Measurements from ENCODE around the gene TAS2R41. TPM values are rescaled to one million over a fixed set of nuclear protein-coding genes. Genes with fewer than 3 reads are reported as not detected.

Gene TAS2R41
- total RNA-seq, 1 experiment from 2014 or later, result not detected

- Histone ChIP-seq H3K18ac (ENCODE audit: insufficient read length, low read depth, low read length) (no peak overlapping the region), H2BK15ac (ENCODE audit: low read depth, low read length) (no peak overlapping the region), H2AFZ (ENCODE audit: low read length) (no peak overlapping the region), H3K56ac (ENCODE audit: insufficient read length, low read depth, low read length) (no peak overlapping the region), H2BK20ac (ENCODE audit: low read depth, low read length, poor library complexity, severe bottlenecking) (no peak overlapping the region), H3K9me3 (ENCODE audit: control insufficient read depth, low read depth, low read length) (no peaks in the 10 kb centered on the region), H3K14ac (ENCODE audit: insufficient read depth, low read length) (no peak overlapping the region), H3K4me2 (ENCODE audit: insufficient read depth, insufficient read length, low read length) (no peak overlapping the region), H2BK12ac (ENCODE audit: insufficient read length, low read depth, low read length) (no peak overlapping the region), H3K79me2 (ENCODE audit: insufficient read depth, low read length) (no peaks in the 10 kb centered on the region), H3K23me2 (ENCODE audit: insufficient read length, low read depth, low read length, poor library complexity, severe bottlenecking) (no peaks in the 10 kb centered on the region), H3K4me1 (ENCODE audit: insufficient read depth, low read length) (no peaks in the 10 kb centered on the region), H2BK120ac (ENCODE audit: low read depth, low read length, poor library complexity, severe bottlenecking) (no peak overlapping the region), H2AK5ac (ENCODE audit: insufficient read length, low read length) (no peak overlapping the region), H4K8ac (replicated peaks; ENCODE audit: insufficient read length, low read depth, low read length) (no peak overlapping the region), H4K20me1 (ENCODE audit: control insufficient read depth, insufficient read depth, insufficient read length) (no peaks in the 10 kb centered on the region), H3K27ac (ENCODE audit: insufficient read length, low read depth, low read length) (no peak overlapping the region), H3T11ph (ENCODE audit: low read length) (no peak overlapping the region), H4K5ac (ENCODE audit: insufficient read length, low read depth, low read length) (no peak overlapping the region), H3K27me3 (ENCODE audit: insufficient read depth, low read length) (no peaks in the 10 kb centered on the region), H3K4ac (ENCODE audit: low read depth, low read length) (no peak overlapping the region), H2BK5ac (ENCODE audit: insufficient read length, low read length) (no peak overlapping the region), H3K23ac (ENCODE audit: insufficient read length, low read depth, low read length) (no peak overlapping the region), H3K79me1 (ENCODE audit: insufficient read depth, low read depth, low read length, poor library complexity, severe bottlenecking) (no peaks in the 10 kb centered on the region), H3K9ac (ENCODE audit: extremely low read depth, insufficient read length, low read length) (no peak overlapping the region), H4K91ac (ENCODE audit: insufficient read length, low read depth, low read length) (no peak overlapping the region)
- Mint-ChIP-seq H3K4me1 (no peaks in the 10 kb centered on the region), H3K9me3 (no peaks in the 10 kb centered on the region), H3K36me3 (ENCODE audit: insufficient read depth in 1 of 3, low read depth in 3 of 3) (peaks cover 0 to 2% (median 0%) of the 10 kb centered on the region in 3 experiments; a peak in 2 of 7 replicates), H3K4me3 (no peak overlapping the region), H3K27ac (no peak overlapping the region), H3K27me3 (ENCODE audit: low read depth) (no peaks in the 10 kb centered on the region)
- DNase-seq, result no peak
- TF ChIP-seq CTCF (conservative IDR thresholded peaks at IDR 0.05), result no peak
- WGBS (ENCODE audit: extremely low coverage, insufficient read length, low lambda C conversion rate), result no CpG with 5 or more reads among the region's 5 CpGs
Measured at GRCh38 chr7:143448429-143448828, 29.2 kb upstream of the TAS2R41 start.
